B cell (primary cell): ENCODE results near the gene BRD9. TPM values are rescaled to one million over a fixed set of nuclear protein-coding genes. Genes with fewer than 3 reads are reported as not detected.
"Not testable (repeated sequence)": the region's sequence is repeated elsewhere in the genome, so short reads cannot be mapped to it uniquely, and the experiment has no call there.

Experiments used
- ATAC-seq: fragments of 200-7000 bp; cut with Tn5 transposase; one replicate; pipeline ENCODE4 v1.10.0; 2021; ENCODE audit warnings: low read depth, mild to moderate bottlenecking, moderate number of reproducible peaks, moderate library complexity
- CTCF ChIA-PET: fragments of 350-600 bp; sonication (Branson Sonifier 250); formaldehyde crosslinking; loops from one replicate; lab custom pipeline; 2021; ENCODE audit warnings: antibody characterized with exemption, inconsistent platforms; lab: Charles Lee
- POLR2A ChIA-PET: fragments of 350-600 bp; sonication (Branson Sonifier 250); formaldehyde crosslinking; loops from one replicate; lab custom pipeline; 2021; ENCODE audit warnings: antibody characterized with exemption; lab: Charles Lee
- DNase-seq: peaks from one replicate; pipeline ENCODE4 v3.0.0; 2013
- H2AFZ ChIP-seq: 2 replicates; pipeline ENCODE4 v1.6.1; 2012; ENCODE audit warnings: mild to moderate bottlenecking, low read depth, low read length; ENCODE audit not compliant: insufficient read depth, poor library complexity, severe bottlenecking
- H3K27ac ChIP-seq, 2 donors: 1 replicate in 1 of 2; 2 replicates in 1 of 2; pipeline ENCODE4 v1.5.1; 2012 to 2013; ENCODE audit warnings: low read length in 2 of 2, mild to moderate bottlenecking in 2 of 2, moderate library complexity in 1 of 2
- H3K27me3 ChIP-seq, 4 experiments: fragments of 200-600 bp in 1 of 4; sonication (generic) in 1 of 4; replicated peaks in 1 of 4; 1 replicate in 2 of 4; 2 replicates in 2 of 4; pipeline versions ENCODE4 v1.6.1 to v1.7.0; 2013 to 2016; ENCODE audit warnings: low read length in 3 of 4, mild to moderate bottlenecking in 2 of 4, mixed read lengths in 1 of 4, moderate library complexity in 1 of 4; ENCODE audit not compliant: insufficient read depth in 4 of 4, control insufficient read depth in 3 of 4; ENCODE audit errors: control extremely low read depth in 1 of 4
- H3K36me3 ChIP-seq, 2 experiments: replicated peaks in 1 of 2; 1 replicate in 1 of 2; 2 replicates in 1 of 2; pipeline versions ENCODE4 v1.6.1 to v1.7.1; 2013; ENCODE audit warnings: low read length in 1 of 2; ENCODE audit not compliant: insufficient read depth in 2 of 2, control insufficient read depth in 1 of 2; ENCODE audit errors: control extremely low read depth in 1 of 2, extremely low read depth in 1 of 2
- H3K4me1 ChIP-seq, 2 donors: fragments of 200-600 bp in 1 of 2; sonication (generic) in 1 of 2; 1 replicate in 1 of 2; 2 replicates in 1 of 2; pipeline versions ENCODE4 v1.5.1 to v1.6.1; 2013 to 2017; ENCODE audit warnings: low read length in 2 of 2; ENCODE audit not compliant: control insufficient read depth in 2 of 2, insufficient read depth in 2 of 2
- H3K4me2 ChIP-seq: replicated peaks from 2 replicates; pipeline ENCODE3; 2012; ENCODE audit warnings: mild to moderate bottlenecking, low read depth, low read length; ENCODE audit not compliant: poor library complexity, severe bottlenecking
- H3K4me3 ChIP-seq, 5 experiments: fragments of 200-600 bp in 1 of 5; sonication (generic) in 1 of 5; 1 replicate in 3 of 5; 2 replicates in 2 of 5; pipeline versions ENCODE4 v1.5.1 to v1.7.0; 2011 to 2016; ENCODE audit warnings: low read length in 4 of 5, mild to moderate bottlenecking in 4 of 5, low read depth in 2 of 5, control low read depth in 1 of 5, moderate library complexity in 1 of 5; ENCODE audit not compliant: insufficient read depth in 1 of 5; ENCODE audit errors: control extremely low read depth in 1 of 5, extremely low read depth in 1 of 5
- H3K79me2 ChIP-seq: fragments of 200-600 bp; sonication (generic); one replicate; pipeline ENCODE4 v1.6.0; 2016; ENCODE audit warnings: low read length; ENCODE audit not compliant: control insufficient read depth, insufficient read depth
- H3K9ac ChIP-seq: fragments of 200-600 bp; sonication (generic); 2 replicates; pipeline ENCODE4 v1.6.1; 2017; ENCODE audit warnings: mild to moderate bottlenecking, low read length, moderate library complexity
- H3K9me3 ChIP-seq, 3 donors: one replicate each; pipeline versions ENCODE4 v1.6.1 to v1.7.1; 2013; ENCODE audit warnings: low read length in 2 of 3; ENCODE audit not compliant: control insufficient read depth in 2 of 3, insufficient read depth in 1 of 3; ENCODE audit errors: control extremely low read depth in 1 of 3
- H4K20me1 ChIP-seq: 2 replicates; pipeline ENCODE4 v1.6.0; 2012; ENCODE audit warnings: mild to moderate bottlenecking, low read length; ENCODE audit not compliant: insufficient read depth, control insufficient read depth, poor library complexity, severe bottlenecking
- H3K27ac Mint-ChIP-seq: one replicate; pipeline ENCODE4 v1.8.0; 2021; ENCODE audit warnings: mixed read lengths
- H3K27me3 Mint-ChIP-seq: one replicate; pipeline ENCODE4 v1.8.0; 2021; ENCODE audit warnings: mixed read lengths
- H3K4me1 Mint-ChIP-seq: one replicate; pipeline ENCODE4 v1.8.0; 2021; ENCODE audit warnings: mixed read lengths
- H3K4me3 Mint-ChIP-seq: one replicate; pipeline ENCODE4 v1.8.0; 2021; ENCODE audit warnings: mixed read lengths
- H3K9me3 Mint-ChIP-seq: one replicate; pipeline ENCODE4 v1.8.0; 2022; ENCODE audit warnings: mixed read lengths; ENCODE audit not compliant: insufficient read depth
- EZH2 ChIP-seq: IDR thresholded peaks from 2 replicates; pipeline ENCODE4 v1.6.1; 2012; ENCODE audit warnings: borderline replicate concordance, low read depth, mild to moderate bottlenecking, moderate library complexity, low read length; ENCODE audit not compliant: insufficient read depth, poor library complexity, severe bottlenecking
- WGBS: methylation state at CpG from one replicate; pipeline ENCODE4 v1.1.5; 2013; ENCODE audit warnings: missing lambda C conversion rate; ENCODE audit not compliant: insufficient coverage; 5-methylcytosine and 5-hydroxymethylcytosine counted together
- intact Hi-C: fragments of 100-400 bp; cut with micrococcal nuclease; formaldehyde crosslinking; loops from one replicate; pipeline ENCODE4 v1.10.0; 2022
- polyA plus RNA-seq: library from polyadenylated mRNA; depleted of rRNA; stranded (reverse); fragments of >200 nt; gene quantifications from 2 replicates; pipeline ENCODE4 v1.2.3, GENCODE V29; 2012
- total RNA-seq, 2 donors: library from RNA; stranded (reverse); fragments of 120-200 nt in 1 of 2; gene quantifications; 1 replicate in 1 of 2; 2 replicates in 1 of 2; pipeline versions ENCODE4 v1.2.3 to v1.2.4, GENCODE V29; 2013 to 2022
- TF ChIP-seq, protein P1 (sequence below): fragments of 200-600 bp; IDR thresholded peaks from one replicate; pipeline ENCODE4 v1.8.0; 2022; ENCODE audit warnings: antibody characterized with exemption, mild to moderate bottlenecking

Gene BRD9
- total and polyA plus RNA-seq, 2 donors (not counting 1 experiment from before 2014, with no cell fraction given): 28.3 to 68.6 TPM

DNA sequence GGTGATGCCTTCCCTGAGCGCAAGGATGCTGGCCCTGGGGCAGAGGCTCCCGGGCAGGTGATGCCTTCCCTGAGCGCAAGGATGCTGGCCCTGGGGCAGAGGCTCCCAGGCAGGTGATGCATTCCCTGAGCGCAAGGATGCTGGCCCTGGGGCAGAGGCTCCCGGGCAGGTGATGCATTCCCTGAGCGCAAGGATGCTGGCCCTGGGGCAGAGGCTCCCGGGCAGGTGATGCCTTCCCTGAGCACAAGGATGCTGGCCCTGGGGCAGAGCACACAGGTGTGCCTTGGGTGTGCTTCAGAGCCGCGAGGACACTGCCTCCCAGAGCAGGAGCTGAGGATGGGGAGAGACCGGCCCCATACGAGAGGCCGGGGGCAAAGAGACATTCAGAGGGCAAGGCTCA lies 22.7 kb upstream of the BRD9 start:
- H3K4me1 Mint-ChIP-seq, H3K9me3 ChIP-seq, H4K20me1 ChIP-seq, H3K27me3 ChIP-seq, H3K9me3 Mint-ChIP-seq, H3K27ac Mint-ChIP-seq, H3K79me2 ChIP-seq, H2AFZ ChIP-seq, H3K4me3 Mint-ChIP-seq, H3K9ac ChIP-seq, POLR2A ChIA-PET, H3K36me3 ChIP-seq, H3K4me1 ChIP-seq, CTCF ChIA-PET, DNase-seq, H3K27me3 Mint-ChIP-seq, H3K4me3 ChIP-seq, H3K27ac ChIP-seq, intact Hi-C loops, H3K4me2 ChIP-seq, ATAC-seq: not testable (repeated sequence)
- WGBS: 97% methylated on average over 12 of the region's 12 CpGs

DNA sequence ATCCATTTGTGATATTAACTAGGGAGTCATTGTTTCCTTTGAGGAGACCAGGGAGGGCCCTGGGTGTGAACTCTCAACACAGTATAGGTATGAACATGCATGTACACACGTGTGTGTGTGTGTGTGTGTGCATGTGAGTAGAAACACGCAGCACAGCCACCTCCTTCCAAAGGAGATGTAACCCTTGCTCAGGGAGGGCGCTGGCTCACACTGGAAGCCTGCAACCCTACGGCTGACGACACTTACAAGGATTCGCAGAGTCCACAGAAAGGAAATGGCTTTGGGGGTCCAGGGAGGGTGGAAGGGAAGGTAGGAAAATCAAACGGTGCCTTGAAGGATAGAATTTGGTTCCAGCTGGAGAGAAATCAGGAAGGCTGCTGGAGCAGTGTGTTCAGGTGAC lies 22.0 kb upstream of the BRD9 start:
- ChIA-PET CTCF (interaction anchor here (1.2 to 1.9 kb wide), 2 partner anchors 9 to 12 kb away, joined by 3 to 6 read pairs; no protein-coding TSS in a partner anchor), POLR2A (no interaction called here)
- H3K27me3 ChIP-seq: no peaks in the 10 kb centered on the region
- H3K36me3 ChIP-seq: no peaks in the 10 kb centered on the region
- H3K4me3 ChIP-seq: no peak overlapping the region
- intact Hi-C loops: no loop called here
- no peak overlapping the region for H3K27ac ChIP-seq
- H3K9me3 ChIP-seq: no peaks in the 10 kb centered on the region
- Mint-ChIP-seq H3K27me3 (no peaks in the 10 kb centered on the region), H3K4me1 (no peaks in the 10 kb centered on the region), H3K4me3 (no peak overlapping the region), H3K9me3 (no peaks in the 10 kb centered on the region), H3K27ac (no peak overlapping the region)
- no peak for TF ChIP-seq EZH2
- TF ChIP-seq, protein P1, sequence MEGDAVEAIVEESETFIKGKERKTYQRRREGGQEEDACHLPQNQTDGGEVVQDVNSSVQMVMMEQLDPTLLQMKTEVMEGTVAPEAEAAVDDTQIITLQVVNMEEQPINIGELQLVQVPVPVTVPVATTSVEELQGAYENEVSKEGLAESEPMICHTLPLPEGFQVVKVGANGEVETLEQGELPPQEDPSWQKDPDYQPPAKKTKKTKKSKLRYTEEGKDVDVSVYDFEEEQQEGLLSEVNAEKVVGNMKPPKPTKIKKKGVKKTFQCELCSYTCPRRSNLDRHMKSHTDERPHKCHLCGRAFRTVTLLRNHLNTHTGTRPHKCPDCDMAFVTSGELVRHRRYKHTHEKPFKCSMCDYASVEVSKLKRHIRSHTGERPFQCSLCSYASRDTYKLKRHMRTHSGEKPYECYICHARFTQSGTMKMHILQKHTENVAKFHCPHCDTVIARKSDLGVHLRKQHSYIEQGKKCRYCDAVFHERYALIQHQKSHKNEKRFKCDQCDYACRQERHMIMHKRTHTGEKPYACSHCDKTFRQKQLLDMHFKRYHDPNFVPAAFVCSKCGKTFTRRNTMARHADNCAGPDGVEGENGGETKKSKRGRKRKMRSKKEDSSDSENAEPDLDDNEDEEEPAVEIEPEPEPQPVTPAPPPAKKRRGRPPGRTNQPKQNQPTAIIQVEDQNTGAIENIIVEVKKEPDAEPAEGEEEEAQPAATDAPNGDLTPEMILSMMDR: no peak
- no peaks in the 10 kb centered on the region for H3K79me2 ChIP-seq
- no peak overlapping the region for H3K9ac ChIP-seq
- DNase-seq (no peak), ATAC-seq (no peak)
- no peak overlapping the region for H3K4me2 ChIP-seq
- 93% methylated on average over 7 of the region's 7 CpGs for WGBS
- H4K20me1 ChIP-seq: no peaks in the 10 kb centered on the region
- H3K4me1 ChIP-seq: no peaks in the 10 kb centered on the region
- H2AFZ ChIP-seq: no peak overlapping the region
